CD4-positive, alpha-beta T cell treated with Interferon gamma for 1 hour (primary cell): ENCODE data around the gene MTFP1.
"Not testable (repeated sequence)": the region's sequence is repeated elsewhere in the genome, so short reads cannot be mapped to it uniquely, and the experiment has no call there.

Experiments used
- DNase-seq: peaks from one replicate; pipeline ENCODE4 v3.0.0-alpha.2; 2020

MTFP1 gene

DNA sequence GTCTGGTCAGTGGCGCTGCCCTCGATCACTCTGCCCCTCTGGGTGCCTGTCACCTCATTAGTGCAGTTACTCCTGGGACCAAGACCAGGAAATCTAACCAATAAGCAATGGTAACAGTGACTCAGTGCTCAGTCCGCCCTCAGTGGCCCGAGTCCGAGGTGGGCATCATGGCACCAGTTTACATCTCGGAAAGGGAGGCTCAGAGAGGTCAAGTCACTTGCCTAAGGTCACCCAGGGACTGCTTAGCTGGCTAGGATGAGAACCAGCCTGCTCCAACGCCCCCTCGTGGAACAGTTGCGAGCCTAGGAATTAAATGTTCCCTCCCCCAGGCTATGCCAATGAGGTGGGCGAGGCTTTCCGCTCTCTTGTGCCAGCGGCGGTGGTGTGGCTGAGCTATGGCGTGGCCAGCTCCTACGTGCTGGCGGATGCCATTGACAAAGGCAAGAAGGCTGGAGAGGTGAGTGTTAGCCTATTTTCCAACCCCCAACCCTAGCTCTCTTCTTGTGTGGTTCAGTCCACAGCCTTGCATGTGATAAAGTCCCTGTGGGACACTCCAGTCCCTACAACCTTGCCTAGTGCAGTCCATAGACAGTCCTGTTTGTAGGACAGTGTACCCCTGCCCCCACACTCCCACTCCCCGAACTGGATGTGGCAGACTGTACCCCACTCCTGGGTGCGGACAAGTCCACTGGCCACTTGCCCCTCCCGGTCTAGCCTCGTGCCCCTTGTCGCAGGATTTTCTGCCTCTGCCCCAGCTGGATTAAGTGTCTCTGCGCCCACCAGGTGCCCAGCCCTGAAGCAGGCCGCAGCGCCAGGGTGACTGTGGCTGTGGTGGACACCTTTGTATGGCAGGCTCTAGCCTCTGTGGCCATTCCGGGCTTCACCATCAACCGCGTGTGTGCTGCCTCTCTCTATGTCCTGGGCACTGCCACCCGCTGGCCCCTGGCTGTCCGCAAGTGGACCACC, 1.1 kb downstream of the MTFP1 start:
- DNase-seq = peak; percentile 86

DNA sequence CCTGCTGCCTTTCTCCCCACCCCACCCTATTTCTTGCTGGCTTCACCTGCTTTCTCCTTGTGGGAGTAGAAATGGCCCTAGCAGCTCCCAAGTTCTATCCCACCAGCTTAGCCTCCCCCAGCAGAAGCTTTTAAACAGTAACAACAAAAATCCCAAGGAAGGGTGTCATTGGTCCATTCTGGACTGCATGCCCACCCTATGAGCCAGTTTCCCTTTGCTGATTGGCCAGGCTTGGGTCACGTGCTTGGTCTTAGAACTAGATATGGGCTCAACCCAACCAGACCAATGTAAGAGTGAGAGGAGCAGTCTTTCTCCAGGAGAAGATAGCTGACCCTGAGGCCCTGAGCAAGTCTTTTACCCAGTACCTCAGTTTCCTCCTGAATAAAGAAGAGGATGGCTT, 2.3 kb downstream of the MTFP1 start:
- no peak for DNase-seq

DNA sequence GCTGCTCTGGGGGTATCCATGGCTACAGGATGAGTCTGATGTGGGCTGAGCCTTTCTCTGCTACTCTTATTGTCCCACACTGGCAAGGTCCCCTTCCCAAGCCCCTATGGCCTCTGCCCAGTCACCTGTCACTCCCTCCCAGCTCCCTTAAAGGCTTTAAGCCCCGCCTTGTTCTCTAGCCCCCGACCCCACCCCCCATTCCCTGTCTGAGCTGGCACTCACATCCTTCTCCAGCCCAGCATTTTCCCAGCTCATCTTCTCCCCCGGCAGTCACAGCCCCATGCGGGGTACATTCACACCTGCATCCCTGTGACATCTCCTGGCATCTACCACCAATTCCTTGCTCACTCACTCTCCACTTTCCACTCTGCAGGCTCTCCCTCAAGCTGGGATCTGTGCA, 4.3 kb downstream of the MTFP1 start:
- DNase-seq = no peak

DNA sequence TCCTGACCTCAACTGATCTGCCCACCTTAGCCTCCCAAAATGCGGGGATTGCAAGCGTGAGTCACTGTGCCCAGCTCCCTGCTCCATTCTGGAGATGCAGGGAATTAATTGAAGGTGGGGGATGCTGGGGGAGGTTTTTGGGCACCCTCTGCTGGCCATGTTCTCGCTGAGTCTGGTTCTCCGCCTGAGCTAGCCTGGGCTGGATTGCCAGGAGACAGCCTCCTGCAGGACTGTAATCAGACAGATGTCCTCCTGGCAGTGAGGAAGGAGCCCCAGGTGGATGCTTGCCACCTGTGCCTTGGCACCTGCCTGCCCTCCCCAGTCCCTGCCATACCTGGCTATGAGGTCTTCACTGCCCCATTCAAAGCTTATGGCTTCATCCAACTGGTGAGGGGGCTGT, 5.4 kb downstream of the MTFP1 start:
- no peak for DNase-seq

DNA sequence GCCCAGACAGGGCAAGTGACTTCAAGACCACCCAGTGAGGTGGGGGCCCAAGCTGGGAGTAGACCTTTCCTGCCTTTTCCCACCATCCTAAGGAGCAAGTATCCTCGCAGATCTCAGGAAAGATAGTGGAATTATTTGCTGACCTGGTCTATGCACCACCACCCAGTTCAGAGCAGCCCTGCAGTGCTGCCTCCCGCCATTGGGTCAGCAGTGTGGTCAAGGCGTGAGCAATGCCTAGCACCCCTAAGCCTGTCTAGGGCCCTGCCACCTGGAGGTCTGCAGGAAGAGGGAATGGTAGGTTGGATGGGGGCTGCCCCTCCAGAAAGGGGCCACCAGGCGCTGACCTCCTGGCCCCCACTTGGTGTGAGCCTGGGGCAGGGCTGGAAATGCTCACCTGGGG, 6.5 kb downstream of the MTFP1 start:
- no peak for DNase-seq

DNA sequence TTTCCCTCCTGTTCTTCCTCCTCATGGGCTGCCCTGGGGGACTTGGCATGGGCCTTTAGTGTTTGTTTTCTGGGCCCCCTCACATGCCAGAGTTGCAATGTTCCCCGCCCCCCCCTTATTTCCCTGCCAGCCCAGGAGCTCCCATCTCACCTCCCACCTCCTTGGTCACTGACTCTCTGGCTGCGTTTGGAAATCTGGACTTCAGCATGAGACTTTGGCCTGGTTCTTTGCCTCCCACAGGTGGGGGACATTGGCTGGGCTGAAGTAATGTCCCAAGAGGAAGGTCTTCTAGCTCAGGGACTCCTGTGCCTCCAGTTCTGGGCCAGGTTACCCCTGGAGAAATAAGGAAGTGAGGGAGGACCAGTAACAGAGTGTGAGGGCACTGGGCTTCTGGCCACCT, 7.0 kb downstream of the MTFP1 start:
- DNase-seq = no peak

DNA sequence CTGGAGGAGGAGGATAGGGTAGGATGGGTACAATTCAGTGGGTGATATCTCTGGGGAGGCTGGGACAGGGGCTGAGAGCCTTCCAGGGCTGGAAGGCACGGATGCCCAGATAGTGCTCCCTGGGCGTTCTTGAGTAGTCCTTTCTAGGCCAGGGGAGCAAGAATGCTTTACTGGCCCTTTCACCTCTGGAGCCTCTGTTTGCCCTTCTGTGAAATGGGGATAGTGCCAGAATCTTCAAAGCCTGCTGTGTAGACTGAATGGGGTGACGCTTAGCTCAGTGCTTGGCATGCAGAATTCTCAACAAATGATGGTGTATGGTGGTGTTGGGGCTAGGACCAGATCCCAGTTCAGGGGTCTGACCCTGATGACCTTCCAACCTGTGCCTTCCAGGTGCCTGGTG, 7.7 kb downstream of the MTFP1 start:
- no peak for DNase-seq

DNA sequence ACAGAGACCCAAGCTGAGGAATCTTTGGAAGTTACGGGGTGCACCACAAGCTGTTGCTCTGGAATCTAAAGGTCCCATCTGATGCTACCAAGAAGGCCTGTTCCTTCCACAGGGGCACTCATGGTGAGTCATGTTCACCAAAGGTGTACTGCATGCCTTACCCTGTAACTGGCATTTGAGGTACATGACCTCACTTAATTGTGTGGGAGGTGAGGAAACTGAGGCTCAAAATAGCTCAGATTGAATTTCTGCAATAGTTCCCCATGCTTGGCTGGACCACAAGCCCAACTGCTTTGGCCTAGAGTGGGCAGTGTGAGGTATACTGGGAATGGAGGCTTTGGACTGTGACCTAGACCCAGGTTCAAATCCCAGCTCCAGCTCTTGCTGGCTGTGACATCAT, 8.2 kb downstream of the MTFP1 start:
- no peak for DNase-seq

DNA sequence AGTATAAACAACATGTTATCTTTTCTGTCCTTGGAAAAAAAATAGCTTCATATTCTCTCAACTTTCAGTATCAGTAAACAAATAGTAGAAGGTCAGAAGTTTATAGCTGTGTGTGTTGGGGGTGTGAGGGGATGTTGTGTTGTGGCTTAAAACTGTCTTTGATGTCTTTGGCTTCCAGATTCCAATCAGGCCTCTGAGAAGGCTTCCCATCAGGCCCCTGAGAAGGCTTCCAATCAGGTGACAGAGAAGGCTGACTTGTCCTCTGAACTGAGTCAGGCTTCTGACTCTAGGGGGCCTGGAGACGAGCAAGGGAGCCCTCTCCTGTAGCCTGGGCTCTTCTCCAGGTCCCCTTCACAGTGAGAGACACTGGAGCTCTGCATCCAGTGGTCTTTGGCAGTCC, 9.3 kb downstream of the MTFP1 start:
- no peak for DNase-seq

DNA sequence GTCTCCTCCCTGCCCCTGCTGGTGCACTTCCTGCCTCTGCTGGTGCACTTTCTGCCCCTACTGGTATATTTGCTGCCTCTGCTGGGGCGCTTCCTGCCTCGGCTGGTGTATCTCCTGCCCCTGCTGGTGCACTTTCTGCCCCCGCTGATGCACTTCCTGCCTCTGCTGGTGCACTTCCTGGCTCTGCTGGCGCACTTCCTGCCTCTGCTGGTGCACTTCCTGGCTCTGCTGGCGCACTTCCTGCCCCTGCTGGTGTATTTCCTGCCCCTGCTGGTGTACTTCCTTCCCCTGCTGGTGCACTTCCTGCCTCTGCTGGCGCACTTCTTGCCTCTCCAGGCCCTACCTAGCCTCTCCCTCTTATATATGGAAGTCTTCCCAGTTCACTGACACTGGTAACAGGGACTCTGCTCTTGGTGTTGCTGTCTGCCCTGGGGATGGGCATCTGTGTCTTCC, 10.1 kb downstream of the MTFP1 start:
- peak; percentile 97 for DNase-seq

DNA sequence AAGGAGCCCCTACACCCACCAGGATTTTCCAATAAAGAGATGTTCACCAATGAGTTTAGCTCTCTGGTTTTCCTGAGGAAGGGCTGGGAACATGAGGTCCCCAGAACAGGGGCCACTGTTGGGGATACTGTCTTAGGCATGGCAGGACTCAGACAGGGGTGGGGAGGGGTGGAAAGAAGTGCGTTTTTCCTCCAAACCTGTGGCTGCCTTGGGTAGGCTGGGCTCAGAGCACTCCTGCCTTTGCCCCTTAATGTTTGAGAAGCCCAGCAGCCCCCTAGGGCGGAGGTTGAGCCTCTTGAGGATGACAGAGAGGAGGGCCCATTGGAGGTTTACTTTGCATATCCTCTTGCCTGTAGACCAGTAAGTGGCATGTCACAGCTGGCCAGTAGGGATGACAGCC, 10.6 kb downstream of the MTFP1 start:
- no peak for DNase-seq

DNA sequence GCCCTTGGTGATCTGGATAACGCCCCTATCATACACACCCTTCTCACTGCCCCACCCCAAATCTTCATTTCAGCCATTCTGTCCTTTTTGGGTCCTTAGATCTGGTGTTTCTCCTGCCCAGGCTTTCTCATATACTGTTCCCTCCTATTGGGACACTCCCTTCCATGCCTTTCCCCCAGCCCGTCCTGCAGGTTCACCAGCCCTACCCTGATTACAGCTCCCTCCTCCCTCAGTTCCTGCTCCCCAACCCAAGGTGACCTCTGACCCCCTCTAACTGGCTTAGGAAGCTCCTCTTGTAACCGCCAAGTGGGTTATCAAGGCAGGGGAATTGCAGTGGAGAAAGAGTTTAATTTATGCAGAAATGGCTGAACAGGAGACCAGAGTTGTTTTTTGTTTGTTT, 13.0 kb downstream of the MTFP1 start:
- no peak for DNase-seq

DNA sequence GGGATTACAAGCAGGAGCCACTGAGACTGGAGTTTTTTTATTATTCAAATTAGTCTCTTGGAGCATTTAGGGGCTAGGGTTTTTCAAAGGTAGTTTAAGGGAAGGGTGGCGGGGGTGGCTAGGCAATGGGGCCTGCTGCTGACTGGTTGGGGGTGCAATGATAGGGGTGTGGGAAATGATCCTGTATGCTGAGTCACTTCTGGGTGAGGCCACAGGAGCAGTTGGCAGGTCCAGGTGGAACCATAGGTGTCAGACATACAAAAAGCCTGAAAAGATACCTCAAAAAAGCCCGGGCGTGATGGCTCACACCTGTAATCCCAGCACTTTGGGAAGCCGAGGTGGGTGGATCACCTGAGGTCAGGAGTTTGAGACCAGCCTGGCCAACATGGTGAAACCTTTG, 13.7 kb downstream of the MTFP1 start:
- no peak for DNase-seq

DNA sequence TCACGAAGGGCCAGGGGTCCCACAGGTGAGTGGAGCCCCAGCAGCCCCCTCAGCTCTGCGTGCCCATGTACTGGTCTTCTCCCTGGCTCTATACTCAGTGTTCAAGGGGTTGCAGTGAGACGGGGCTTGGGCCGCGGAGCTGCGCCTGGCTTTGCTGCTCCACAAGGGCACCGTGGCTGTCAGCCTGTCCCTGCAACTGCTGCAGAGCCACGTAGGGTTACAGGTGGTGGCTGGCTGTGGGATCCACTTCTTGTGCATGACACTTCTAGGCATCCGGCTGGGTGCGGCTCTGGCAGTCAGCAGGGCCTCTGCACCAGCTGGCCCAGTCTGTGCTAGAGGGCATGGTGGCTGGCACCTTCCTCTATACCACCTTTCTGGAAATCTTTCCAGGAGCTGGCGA, 14.3 kb downstream of the MTFP1 start:
- no peak for DNase-seq

DNA sequence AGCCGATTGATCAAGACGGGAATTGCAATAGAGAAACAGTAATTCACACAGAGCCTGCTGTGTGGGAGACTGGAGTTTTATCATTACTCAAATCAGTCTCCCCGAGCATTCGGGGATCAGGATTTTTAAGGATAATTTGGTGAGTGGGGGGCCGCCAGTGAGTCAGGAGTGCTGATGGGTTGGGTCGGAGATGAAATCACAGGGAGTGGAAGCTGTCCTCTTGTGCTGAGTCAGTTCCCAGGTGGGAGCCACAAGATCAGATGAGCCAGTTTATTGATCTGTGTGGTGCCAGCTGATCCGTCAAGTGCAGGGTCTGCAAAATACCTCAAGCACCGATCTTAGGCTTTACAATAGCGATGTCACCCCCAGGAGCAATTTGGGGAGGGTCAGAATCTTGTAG, 15.5 kb downstream of the MTFP1 start:
- no peak for DNase-seq

DNA sequence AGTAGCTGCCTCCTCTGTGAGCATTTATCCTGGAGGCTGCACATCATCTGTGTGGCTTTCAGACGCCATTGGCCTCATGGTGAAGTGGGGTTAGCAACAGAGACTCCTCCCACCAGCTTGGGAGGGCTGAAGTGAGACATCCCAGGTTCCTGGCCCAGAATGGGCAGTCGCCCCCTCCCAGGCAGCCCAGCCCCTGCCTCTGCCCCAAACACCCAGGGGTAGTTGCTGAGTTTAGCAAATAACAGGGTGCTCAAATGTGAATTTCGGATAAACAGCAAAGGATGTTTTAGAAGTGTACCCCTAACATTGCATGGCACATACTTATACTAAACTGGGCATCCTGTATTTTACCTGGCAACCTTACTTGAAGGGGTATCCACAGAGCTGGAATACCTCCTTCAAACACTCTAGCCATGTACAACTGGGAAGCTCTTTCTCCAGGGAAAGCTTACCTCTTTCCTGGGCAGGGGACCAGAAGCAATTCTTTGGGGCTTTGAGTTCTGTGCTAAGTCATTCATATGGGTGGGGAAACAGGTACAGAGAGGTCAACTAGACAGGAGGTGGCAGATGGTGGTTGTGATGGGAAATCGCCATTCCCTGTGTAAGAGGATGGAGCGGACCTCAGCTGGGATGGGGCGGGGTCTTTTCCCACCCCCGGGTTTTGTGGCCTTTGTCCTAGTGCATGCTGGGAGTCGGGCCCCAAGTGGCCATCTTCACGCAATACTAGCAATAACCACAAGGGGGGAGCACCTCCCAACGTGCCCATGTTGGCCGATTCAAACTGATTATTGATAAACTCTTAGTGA, 19.3 kb downstream of the MTFP1 start:
- peak; percentile 52 for DNase-seq

DNA sequence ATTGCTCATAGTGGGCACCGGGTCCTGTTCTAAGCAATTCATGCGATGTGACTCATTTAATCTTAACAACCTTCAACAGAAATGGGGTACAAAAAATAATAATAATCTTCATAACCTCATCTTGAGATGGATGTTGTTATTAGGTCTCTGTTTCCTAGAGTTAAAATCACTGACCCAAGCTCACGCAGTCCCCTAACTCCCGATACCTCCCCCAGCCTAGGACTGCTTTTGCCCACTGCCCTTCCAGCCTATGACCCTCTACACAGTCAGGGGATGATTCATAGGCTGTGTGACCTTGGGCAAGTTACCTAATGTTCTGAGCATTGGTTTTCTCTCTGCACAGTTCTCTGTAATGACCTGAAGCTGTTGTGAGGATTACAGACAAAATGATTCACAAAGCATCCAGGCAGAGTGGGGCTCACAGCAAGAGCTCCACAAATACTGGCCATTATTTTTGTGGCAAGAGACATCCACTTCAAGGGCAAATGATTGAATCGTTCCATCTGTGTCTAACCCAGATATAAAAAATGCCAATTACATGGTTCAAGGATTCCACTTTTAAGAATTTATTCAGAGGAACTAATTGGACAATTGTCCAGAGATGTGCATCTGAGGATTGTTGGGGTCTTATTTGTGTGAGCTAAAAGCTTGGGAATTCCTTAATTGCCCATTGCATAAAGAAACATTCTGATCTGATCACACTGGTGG, 20.0 kb downstream of the MTFP1 start:
- DNase-seq = no peak

DNA sequence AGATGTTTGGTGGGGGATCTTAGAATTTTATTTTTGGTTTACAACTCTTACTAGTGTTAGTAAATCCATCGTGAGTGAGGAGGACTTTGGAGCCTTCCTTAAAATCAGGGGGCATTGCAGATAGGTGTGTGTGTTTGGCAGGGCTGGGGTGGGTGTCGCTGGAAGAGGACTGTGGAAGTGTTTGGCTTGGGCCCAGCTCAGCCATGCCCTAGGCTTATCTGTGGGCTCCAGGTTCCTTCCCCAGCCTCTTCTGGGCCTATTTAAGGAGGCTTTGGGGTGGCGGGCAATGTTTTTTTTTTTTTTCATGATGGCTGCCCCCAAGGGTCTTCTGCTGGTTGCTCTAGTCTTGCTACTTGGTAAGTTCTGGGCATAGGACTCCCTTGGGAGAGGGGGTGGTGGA, 22.1 kb downstream of the MTFP1 start:
- no peak for DNase-seq

DNA sequence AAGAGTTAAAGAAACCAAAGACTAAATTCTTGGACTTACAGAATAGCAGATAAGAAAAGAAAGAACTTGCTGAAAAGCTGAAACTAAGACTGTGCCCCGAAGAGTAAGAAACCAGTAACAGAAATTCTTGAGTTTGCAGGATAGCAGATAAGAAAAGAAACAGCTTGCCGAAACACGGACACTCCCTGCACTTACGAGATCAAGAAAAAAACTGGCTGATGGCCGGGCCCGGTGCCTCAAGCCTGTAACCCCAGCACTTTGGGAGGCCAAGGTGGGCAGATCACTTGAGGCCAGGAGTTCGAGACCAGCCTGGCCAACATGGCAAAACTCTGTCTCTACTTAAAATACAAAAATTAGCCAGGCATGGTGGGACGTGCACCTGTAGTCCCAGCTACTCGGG, 25.9 kb downstream of the MTFP1 start:
- not testable (repeated sequence) for DNase-seq

DNA sequence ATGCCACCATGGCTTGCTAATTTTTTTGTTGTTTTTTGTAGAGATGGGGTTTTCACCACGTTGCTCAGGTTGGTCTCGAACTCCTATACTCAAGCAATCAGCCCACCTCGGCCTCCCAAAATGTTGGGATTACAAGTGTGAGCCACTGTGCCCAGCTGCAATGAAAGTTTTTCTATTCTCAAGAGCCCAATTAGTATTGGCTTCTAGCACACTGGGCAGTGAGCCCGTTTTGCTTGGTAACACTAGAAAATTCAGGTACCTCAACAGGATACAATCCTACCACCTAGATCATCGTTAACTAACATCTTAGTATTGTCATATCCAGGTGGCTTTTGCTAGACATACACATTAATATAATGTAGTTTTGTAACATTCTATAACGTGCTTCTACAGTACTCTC, 27.3 kb downstream of the MTFP1 start:
- no peak for DNase-seq

DNA sequence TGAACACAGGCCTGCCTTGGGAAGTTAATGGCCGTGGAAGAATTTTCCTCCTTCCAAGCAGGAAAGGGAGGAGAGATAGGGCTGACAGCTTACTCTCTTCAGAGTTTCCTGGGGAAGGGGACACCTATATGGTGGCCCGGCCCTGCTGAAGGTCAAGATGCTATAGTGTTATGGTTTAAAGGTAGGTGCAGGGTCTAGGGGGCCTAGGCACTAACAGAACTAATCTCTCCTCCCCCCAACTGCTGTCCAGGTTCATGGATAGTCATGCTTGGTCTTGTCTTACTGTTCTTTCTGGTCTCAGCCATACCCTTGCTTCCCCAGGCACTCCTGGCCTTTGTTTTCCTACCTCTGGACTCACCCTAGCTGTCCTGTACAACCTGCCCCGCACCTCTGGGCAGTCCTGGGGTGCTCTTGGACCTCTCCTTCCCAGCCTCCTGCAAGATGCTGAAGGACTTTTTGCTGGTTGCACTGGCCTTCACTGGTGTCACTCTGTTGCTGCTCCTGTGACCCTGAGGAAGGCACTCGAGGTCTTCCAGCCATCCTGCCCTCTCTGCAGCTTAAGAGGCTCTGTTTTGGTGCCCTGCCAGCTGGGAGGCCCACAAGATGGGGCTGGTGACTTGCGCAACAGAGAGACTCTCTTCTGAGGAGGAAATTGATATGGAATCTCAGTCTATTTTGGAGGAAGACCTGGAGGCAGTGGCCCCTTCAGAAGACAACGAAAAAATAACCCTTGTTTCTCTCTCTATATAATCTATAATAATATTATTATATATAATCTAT, 28.4 kb downstream of the MTFP1 start:
- DNase-seq = no peak

DNA sequence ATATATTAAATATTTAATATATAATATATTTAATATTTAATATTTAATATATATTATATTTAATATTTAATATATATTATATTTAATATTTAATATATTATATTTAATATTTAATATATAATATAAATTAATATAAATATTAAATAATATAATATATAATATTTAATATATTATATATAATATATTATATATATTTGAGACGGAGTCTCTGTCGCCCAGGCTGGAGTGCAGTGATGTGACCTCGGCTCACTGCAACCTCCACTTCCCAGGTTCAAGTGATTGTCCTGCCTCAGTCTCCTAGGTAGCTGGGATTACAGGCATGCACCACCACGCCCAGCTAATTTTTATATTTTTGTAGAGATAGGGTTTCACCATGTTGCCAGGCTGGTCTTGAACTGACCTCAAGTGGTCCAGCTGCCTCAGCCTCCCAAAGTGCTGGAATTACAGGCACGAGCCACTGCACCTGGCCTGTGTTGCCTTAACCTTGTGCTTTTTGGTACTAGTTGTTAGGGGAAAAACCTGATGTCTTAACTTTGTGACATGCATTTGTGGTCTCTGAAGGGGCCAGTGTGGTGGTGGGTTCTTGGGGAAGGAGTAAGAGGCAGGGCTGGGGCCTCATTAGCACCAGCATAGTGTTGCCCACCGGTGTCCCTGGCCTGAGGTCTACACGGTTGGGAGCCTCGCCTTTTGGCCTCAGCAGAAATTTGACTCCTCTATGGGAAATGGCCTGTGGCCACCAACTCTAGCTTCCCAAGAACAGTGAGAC, 29.7 kb downstream of the MTFP1 start:
- no peak for DNase-seq
